Stimulated activated naive CD8-positive, alpha-beta T cell treated with anti-CD3 and anti-CD28 coated beads, Interleukin-15, amount 100 ng/mL, for 72 hours (primary cell): Measurements from ENCODE around the gene VGLL3.

Source experiments
- ATAC-seq: fragments of 150-1000 bp; cut with Tn5 transposase; 2 replicates; pipeline ENCODE4 v1.10.0; 2021; ENCODE audit warnings: mild to moderate bottlenecking, moderate library complexity
- DNase-seq, 2 donors: peaks; one replicate each; pipeline ENCODE4 v3.0.0; 2021 to 2022
- H3K27ac Mint-ChIP-seq, 2 donors: one replicate each; pipeline ENCODE4 v1.8.0; 2022; ENCODE audit warnings: mild to moderate bottlenecking in 2 of 2, mixed read lengths in 2 of 2, moderate library complexity in 2 of 2
- H3K27me3 Mint-ChIP-seq: one replicate; pipeline ENCODE4 v1.8.0; 2022; ENCODE audit warnings: mixed read lengths
- H3K4me1 Mint-ChIP-seq: one replicate; pipeline ENCODE4 v1.8.0; 2022; ENCODE audit warnings: mild to moderate bottlenecking, mixed read lengths
- H3K4me3 Mint-ChIP-seq, 2 donors: one replicate each; pipeline ENCODE4 v1.8.0; 2022; ENCODE audit warnings: mild to moderate bottlenecking in 2 of 2, mixed read lengths in 2 of 2, moderate library complexity in 1 of 2
- H3K9me3 Mint-ChIP-seq, 2 donors: one replicate each; pipeline ENCODE4 v1.8.0; 2022; ENCODE audit warnings: mixed read lengths in 2 of 2

VGLL3 gene

GRCh38 chr3:86938416-86939105 lies 52.4 kb downstream of the VGLL3 start:
- Mint-ChIP-seq H3K9me3 (peaks cover 0 to 7% of the 10 kb centered on the region in 2 donors), H3K4me1 (no peaks in the 10 kb centered on the region), H3K4me3 (no peak overlapping the region), H3K27me3 (no peaks in the 10 kb centered on the region), H3K27ac (no peak overlapping the region)
- DNase-seq (no peak), ATAC-seq (no peak)

DNA sequence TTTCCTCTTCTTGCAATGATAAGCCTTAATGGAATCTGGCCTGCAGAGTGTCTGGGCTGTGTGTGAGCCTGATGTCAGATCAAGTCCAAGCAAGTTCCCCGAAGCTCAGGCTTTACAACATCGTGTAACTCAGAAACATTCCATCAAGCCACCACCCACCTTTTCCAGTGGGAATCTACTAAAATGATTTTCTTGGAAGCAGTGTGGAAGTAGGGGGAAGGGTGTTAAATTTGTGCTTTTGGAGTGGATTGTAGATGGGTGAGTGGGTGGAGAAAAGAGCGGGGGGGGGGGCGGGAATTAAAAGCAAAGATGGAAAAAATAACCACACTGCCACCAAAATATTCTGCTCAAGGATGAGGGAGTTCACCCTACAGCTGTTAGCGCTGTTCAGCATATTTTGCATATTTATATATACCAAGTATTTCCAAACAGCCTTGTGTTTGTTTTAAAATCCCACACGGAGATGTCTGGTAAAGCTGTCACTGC lies 53.6 kb downstream of the VGLL3 start:
- no peak for ATAC-seq
- H3K9me3 Mint-ChIP-seq: peaks cover 0 to 7% of the 10 kb centered on the region in 2 donors
- DNase-seq: no peak

DNA sequence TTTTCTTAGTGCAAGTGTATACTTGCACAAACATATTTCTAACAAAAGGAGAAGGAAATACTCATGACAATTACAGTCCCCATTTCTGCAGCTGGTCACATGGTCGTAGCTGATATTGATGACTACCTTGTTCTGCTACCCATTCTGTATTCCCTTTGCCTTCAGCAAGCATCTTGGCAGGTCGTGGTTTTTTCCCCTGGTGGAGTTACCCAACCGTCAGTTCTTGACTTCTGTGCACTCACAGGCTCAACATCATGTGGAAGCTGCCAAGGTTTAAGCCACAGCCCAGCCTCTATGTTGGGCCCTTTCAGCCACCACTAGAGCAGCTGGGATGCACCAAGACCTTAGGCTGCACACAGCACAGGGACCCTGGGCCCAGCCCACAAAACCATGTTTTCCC lies 56.1 kb downstream of the VGLL3 start:
- no peak overlapping the region for H3K4me3 Mint-ChIP-seq
- no peak for DNase-seq
- no peak for ATAC-seq

More for the DNA sequence above, 53.6 kb downstream of the VGLL3 start:
- H3K27ac Mint-ChIP-seq: no peak overlapping the region
- H3K4me3 Mint-ChIP-seq: no peak overlapping the region
- H3K27me3 Mint-ChIP-seq: no peaks in the 10 kb centered on the region
- H3K4me1 Mint-ChIP-seq: no peaks in the 10 kb centered on the region

GRCh38 chr3:86930831-86931230 lies 60.1 kb downstream of the VGLL3 start:
- Mint-ChIP-seq H3K4me3 (no peak overlapping the region), H3K4me1 (no peaks in the 10 kb centered on the region), H3K9me3 (peaks cover 0 to 30% of the 10 kb centered on the region in 2 donors), H3K27me3 (no peaks in the 10 kb centered on the region), H3K27ac (no peak overlapping the region)
- ATAC-seq (no peak), DNase-seq (no peak)

More for the DNA sequence above, 56.1 kb downstream of the VGLL3 start:
- Mint-ChIP-seq H3K4me1 (no peaks in the 10 kb centered on the region), H3K9me3 (peaks cover 0 to 7% of the 10 kb centered on the region in 2 donors), H3K27me3 (no peaks in the 10 kb centered on the region), H3K27ac (no peak overlapping the region)

DNA sequence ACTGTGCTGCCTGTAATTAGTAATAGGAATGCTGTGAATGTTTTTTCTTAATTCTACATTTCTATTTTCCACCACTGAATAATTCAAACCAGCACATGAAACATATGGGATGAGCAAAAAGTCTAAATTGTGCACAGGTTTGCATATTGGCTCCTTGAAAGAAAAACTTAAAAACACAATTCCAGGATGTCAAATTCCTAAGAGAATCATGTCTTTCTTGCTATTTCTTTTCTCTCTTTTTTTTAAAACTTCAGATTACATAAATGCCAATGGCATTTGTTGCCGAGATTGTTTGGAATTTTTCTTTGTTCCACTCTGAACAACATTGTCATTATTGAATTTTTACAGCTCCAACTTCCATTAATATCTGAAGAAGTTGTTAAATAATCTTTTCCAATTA lies 60.8 kb downstream of the VGLL3 start:
- Mint-ChIP-seq H3K27ac (no peak overlapping the region), H3K4me3 (no peak overlapping the region), H3K4me1 (no peaks in the 10 kb centered on the region), H3K27me3 (no peaks in the 10 kb centered on the region), H3K9me3 (peaks cover 0 to 30% of the 10 kb centered on the region in 2 donors)
- ATAC-seq (no peak), DNase-seq (no peak)

- Mint-ChIP-seq H3K9me3 (peaks cover 0 to 23% of the 10 kb centered on the region in 2 donors), H3K27me3 (no peaks in the 10 kb centered on the region), H3K4me3 (no peak overlapping the region), H3K4me1 (no peaks in the 10 kb centered on the region), H3K27ac (no peak overlapping the region)
- no peak for DNase-seq
- ATAC-seq: no peak
Measured at GRCh38 chr3:86929046-86929445, 61.9 kb downstream of the VGLL3 start.

DNA sequence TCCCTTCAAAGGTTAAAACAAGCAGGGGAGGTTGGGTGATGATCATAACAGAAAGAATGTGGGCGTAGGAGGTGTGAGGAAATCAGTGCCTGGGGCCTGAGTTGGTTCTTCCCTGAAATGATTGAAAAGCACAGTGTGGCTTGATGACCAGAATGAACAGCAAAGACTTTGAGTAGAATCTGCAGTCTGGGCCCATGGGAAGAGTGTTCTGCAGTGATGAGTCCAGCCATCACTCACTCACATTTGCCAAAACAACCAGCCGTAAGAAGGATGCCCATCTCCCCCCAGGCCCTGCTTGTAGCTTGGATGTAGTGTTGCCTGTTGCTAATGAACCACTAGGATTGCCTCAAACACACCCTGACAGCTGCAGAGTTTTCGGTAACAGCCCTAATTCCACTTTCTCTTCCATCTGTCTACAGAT lies 67.9 kb downstream of the VGLL3 start:
- Mint-ChIP-seq H3K4me3 (no peak overlapping the region), H3K27ac (no peak overlapping the region), H3K4me1 (no peaks in the 10 kb centered on the region), H3K9me3 (peaks cover 9 to 13% of the 10 kb centered on the region in 2 donors), H3K27me3 (no peaks in the 10 kb centered on the region)
- ATAC-seq (no peak), DNase-seq (no peak)

- peaks cover 6 to 9% of the 10 kb centered on the region in 2 donors for H3K9me3 Mint-ChIP-seq
- no peaks in the 10 kb centered on the region for H3K27me3 Mint-ChIP-seq
- no peaks in the 10 kb centered on the region for H3K4me1 Mint-ChIP-seq
- no peak overlapping the region for H3K4me3 Mint-ChIP-seq
- H3K27ac Mint-ChIP-seq: no peak overlapping the region
- ATAC-seq (no peak), DNase-seq (no peak)
Measured at GRCh38 chr3:86921971-86922680, 68.8 kb downstream of the VGLL3 start.

DNA sequence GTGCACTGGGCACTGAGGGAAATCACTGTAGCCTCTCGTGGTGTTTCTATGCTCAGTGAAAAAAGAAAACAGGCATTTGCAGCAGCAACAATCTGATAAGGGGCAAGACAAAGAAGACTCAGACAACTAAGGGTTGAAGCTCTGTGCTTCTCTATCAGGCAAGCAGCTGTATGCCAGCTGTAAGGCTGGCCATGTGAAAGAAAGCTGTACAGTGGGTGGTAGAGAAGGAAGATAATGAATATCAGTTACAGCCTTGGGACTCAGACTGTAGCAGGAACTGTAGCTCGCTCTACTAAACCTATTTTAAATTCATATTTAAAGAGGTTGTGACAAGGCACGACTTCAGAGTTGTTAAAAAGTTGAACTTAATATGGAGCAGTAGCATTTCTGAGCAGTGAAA lies 76.3 kb downstream of the VGLL3 start:
- Mint-ChIP-seq H3K4me1 (no peaks in the 10 kb centered on the region), H3K4me3 (no peak overlapping the region), H3K27me3 (no peaks in the 10 kb centered on the region), H3K9me3 (peaks cover 0 to 3% of the 10 kb centered on the region in 2 donors), H3K27ac (no peak overlapping the region)
- ATAC-seq: no peak
- DNase-seq: no peak

DNA sequence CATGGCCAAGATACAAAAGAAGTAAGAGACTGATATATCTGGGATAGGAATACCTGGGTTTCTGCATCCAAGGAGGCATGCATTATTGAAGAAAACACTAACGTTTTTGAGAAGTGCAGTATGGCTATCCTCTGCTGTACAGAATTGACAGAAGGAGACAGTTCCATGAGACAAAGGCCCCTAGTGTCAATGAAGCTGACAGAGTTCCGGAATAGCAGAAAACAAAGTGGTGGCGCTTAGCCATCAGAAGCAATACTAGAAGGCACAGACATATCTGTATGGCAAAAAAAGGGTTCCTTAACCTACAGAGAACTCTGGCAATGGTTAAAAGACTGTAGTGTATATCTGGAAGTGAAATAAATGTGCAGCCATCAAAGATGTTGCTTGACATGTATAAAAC lies 77.8 kb downstream of the VGLL3 start:
- no peaks in the 10 kb centered on the region for H3K4me1 Mint-ChIP-seq
- H3K27ac Mint-ChIP-seq: no peak overlapping the region
- no peak overlapping the region for H3K4me3 Mint-ChIP-seq
- no peaks in the 10 kb centered on the region for H3K27me3 Mint-ChIP-seq
- no peak for DNase-seq
- H3K9me3 Mint-ChIP-seq: peaks cover 0 to 3% of the 10 kb centered on the region in 2 donors
- no peak for ATAC-seq

DNA sequence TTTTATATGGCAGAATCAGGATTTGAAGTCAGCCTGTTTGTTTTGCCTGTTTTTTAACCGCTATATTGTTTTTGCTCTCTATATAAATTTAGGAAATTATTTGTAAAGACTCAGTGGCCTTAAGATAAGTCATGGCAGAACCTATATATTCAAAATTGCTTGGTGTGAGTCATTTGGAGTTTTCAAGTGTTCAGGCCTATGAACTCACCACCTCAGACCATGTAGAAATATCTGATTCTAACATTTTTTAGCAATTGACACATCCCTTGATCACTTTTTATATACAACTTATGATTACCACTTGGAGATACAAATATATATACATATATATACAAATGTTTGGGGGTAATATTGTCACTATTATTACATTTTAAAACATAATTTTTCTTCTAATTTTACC lies 95.7 kb downstream of the VGLL3 start:
- Mint-ChIP-seq H3K27me3 (no peaks in the 10 kb centered on the region), H3K4me3 (no peak overlapping the region), H3K27ac (no peak overlapping the region), H3K4me1 (no peaks in the 10 kb centered on the region), H3K9me3 (no peaks in the 10 kb centered on the region)
- ATAC-seq (no peak), DNase-seq (no peak)

DNA sequence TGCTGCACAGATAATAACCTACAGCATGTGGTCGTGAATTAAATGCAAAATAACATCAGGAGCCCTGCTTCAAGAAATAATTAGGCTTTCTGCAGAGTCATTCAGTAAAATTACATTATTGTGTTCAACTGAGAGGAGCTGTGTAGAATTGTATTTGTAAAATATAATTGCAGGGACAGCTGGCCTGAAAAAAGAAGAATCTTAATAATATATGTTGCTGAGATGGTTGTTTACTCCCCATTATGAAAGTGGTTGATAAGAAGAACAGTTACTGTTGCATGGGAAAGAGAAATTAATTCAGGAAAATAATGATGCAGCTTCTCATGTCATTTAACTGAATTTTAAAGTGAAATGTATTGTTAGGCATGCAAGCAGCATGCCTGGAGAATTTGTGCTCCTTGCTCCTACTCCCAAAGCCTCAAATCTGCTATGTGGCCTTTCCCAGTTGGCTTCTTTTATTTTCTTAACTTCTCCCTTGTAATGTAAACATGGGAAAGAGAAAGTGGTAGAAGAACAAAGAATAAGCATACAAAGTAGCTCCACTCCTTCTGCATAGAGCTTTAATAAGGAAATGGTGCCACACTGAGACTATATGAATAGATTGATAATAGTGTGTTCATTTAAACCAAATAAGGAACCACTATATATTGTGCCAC lies 100.1 kb downstream of the VGLL3 start:
- H3K27me3 Mint-ChIP-seq: no peaks in the 10 kb centered on the region
- no peaks in the 10 kb centered on the region for H3K4me1 Mint-ChIP-seq
- ATAC-seq: no peak
- no peak overlapping the region for H3K27ac Mint-ChIP-seq
- no peaks in the 10 kb centered on the region for H3K9me3 Mint-ChIP-seq
- no peak overlapping the region for H3K4me3 Mint-ChIP-seq
- no peak for DNase-seq
